HepG2 (cell line): ENCODE data around the gene KERA. TPM values are rescaled to one million over a fixed set of nuclear protein-coding genes. Genes with fewer than 3 reads are reported as not detected.

Source experiments
- ATAC-seq: fragments of 200-7000 bp; cut with Tn5 transposase; 3 replicates; pipeline ENCODE4 v1.9.1; 2020; ENCODE audit warnings: mild to moderate bottlenecking, moderate library complexity
- BruUV-seq: library from RNA; stranded (reverse); fragments of 400-500 nt; replicated peaks from 2 replicates; lab custom pipeline; 2021; lab: Mats Ljungman, UMichigan
- CTCF ChIA-PET: fragments of 300-600 bp; formaldehyde crosslinking; extraction: SDS; loops from one replicate; lab custom pipeline; 2021; ENCODE audit warnings: low total read pairs, inconsistent platforms, low intra/inter-chr PET ratio; lab: Yijun Ruan, JAX
- POLR2A ChIA-PET: fragments of 350-600 bp; sonication (Branson Sonifier 250); formaldehyde crosslinking; loops from one replicate; lab custom pipeline; 2020; ENCODE audit warnings: antibody characterized with exemption, inconsistent platforms; lab: Yijun Ruan, JAX
- DNase-seq: peaks from one replicate; pipeline ENCODE4 v3.0.0-alpha.2; 2015; ENCODE audit warnings: low spot score
- FAIRE-seq: peaks from 3 replicates; lab custom pipeline; 2011; peaks lifted over from hg19 to GRCh38; lab: Jason Lieb, UNC
- H2AFZ ChIP-seq: one replicate; pipeline ENCODE4 v1.6.1; 2011; ENCODE audit warnings: low read length, inconsistent platforms
- H3K27ac ChIP-seq: fragments of 300-600 bp; 3 replicates; pipeline ENCODE4 v1.8.0; 2011; ENCODE audit warnings: mixed run types, mild to moderate bottlenecking, mixed read lengths, low read length, inconsistent platforms; ENCODE audit not compliant: insufficient read depth; ENCODE audit errors: extremely low read length
- H3K27me3 ChIP-seq, 2 experiments: fragments of 200-600 bp in 1 of 2; 2 replicates in 1 of 2; 3 replicates in 1 of 2; pipeline versions ENCODE4 v1.6.0 to v1.8.0; 2011; ENCODE audit warnings: low read length in 2 of 2, mild to moderate bottlenecking in 2 of 2, moderate library complexity in 2 of 2, inconsistent platforms in 1 of 2; ENCODE audit not compliant: insufficient read depth in 2 of 2, control insufficient read depth in 1 of 2
- H3K36me3 ChIP-seq, 2 experiments: fragments of 200-600 bp in 1 of 2; replicated peaks in 1 of 2; 2 replicates in 1 of 2; 3 replicates in 1 of 2; pipeline versions ENCODE4 v1.5.1 to v1.8.0; 2011; ENCODE audit warnings: low read length in 2 of 2, inconsistent platforms in 1 of 2; ENCODE audit not compliant: insufficient read depth in 2 of 2, control insufficient read depth in 1 of 2
- H3K4me1 ChIP-seq: 2 replicates; pipeline ENCODE4 v1.5.1; 2012; ENCODE audit warnings: low read length, inconsistent platforms; ENCODE audit not compliant: insufficient read depth
- H3K4me2 ChIP-seq: 2 replicates; pipeline ENCODE4 v1.6.0; 2011; ENCODE audit warnings: low read depth, low read length, inconsistent platforms
- H3K4me3 ChIP-seq, 3 experiments: fragments of 200-600 bp in 1 of 3; sonication (generic), shearing (Covaris generic) in 1 of 3; replicated peaks in 1 of 3; 2 replicates each; pipeline ENCODE4 v1.5.1; 2011 to 2016; ENCODE audit warnings: low read length in 3 of 3, inconsistent platforms in 2 of 3, low read depth in 2 of 3, mild to moderate bottlenecking in 2 of 3, control low read depth in 1 of 3, mixed read lengths in 1 of 3; ENCODE audit not compliant: insufficient read depth in 1 of 3
- H3K79me2 ChIP-seq: one replicate; pipeline ENCODE4 v1.6.1; 2011; ENCODE audit warnings: low read length, inconsistent platforms; ENCODE audit not compliant: insufficient read depth
- H3K9ac ChIP-seq: 2 replicates; pipeline ENCODE4 v1.6.0; 2011; ENCODE audit warnings: mild to moderate bottlenecking, low read depth, low read length, inconsistent platforms; ENCODE audit not compliant: insufficient read depth
- H3K9me3 ChIP-seq: 2 replicates; pipeline ENCODE4 v1.5.1; 2012; ENCODE audit warnings: mild to moderate bottlenecking, low read length
- H4K20me1 ChIP-seq: 2 replicates; pipeline ENCODE4 v1.6.0; 2011; ENCODE audit warnings: inconsistent platforms, mild to moderate bottlenecking, low read length, moderate library complexity; ENCODE audit not compliant: insufficient read depth
- FOXK2 ChIP-seq: fragments of 450-650 bp; IDR thresholded peaks from 2 replicates; pipeline ENCODE4 v1.6.1; 2016
- HDAC1 ChIP-seq: sonication (generic); formaldehyde crosslinking; IDR thresholded peaks from 2 replicates; pipeline ENCODE4 v1.5.1; 2020; ENCODE audit warnings: mild to moderate bottlenecking, missing genetic modification reagents
- MNT ChIP-seq: fragments of 450-650 bp; IDR thresholded peaks from 2 replicates; pipeline ENCODE4 v1.6.1; 2016
- MXD4 ChIP-seq: IDR thresholded peaks from 2 replicates; pipeline ENCODE4 v1.6.1; 2016; ENCODE audit warnings: mild to moderate bottlenecking, missing biosample characterization, missing genetic modification reagents
- MXI1 ChIP-seq: IDR thresholded peaks from 3 replicates; pipeline ENCODE4 v1.6.1; 2012; ENCODE audit warnings: low read depth, low read length, inconsistent platforms, borderline replicate concordance
- NFAT5 ChIP-seq: sonication (generic); formaldehyde crosslinking; IDR thresholded peaks from 2 replicates; pipeline ENCODE4 v1.4.0; 2020; ENCODE audit warnings: missing genetic modification reagents
- RELA ChIP-seq: sonication (generic); formaldehyde crosslinking; IDR thresholded peaks from 2 replicates; pipeline ENCODE4 v1.4.0; 2020; ENCODE audit warnings: missing genetic modification reagents
- TRIM24 ChIP-seq: sonication (generic); formaldehyde crosslinking; IDR thresholded peaks from 2 replicates; pipeline ENCODE4 v1.8.0; 2022; ENCODE audit warnings: mild to moderate bottlenecking, missing genetic modification reagents
- ZBTB38 ChIP-seq: sonication (generic); formaldehyde crosslinking; IDR thresholded peaks from 2 replicates; pipeline ENCODE4 v1.5.1; 2020; ENCODE audit warnings: mild to moderate bottlenecking, missing genetic modification reagents
- ZBTB4 ChIP-seq: sonication (generic); formaldehyde crosslinking; IDR thresholded peaks from 2 replicates; pipeline ENCODE4 v1.4.0; 2020; ENCODE audit warnings: missing genetic modification reagents, mild to moderate bottlenecking, borderline replicate concordance
- ZFP36 ChIP-seq: fragments of 150-350 bp; IDR thresholded peaks from 2 replicates; pipeline ENCODE4 v1.6.1; 2018; ENCODE audit warnings: borderline replicate concordance, low read length, low read depth; ENCODE audit not compliant: partially characterized antibody
- ZNF704 ChIP-seq: sonication (generic); formaldehyde crosslinking; IDR thresholded peaks from 2 replicates; pipeline ENCODE4 v1.8.1; 2023; ENCODE audit warnings: mild to moderate bottlenecking, inconsistent platforms, moderate library complexity, missing genetic modification reagents, borderline replicate concordance
- ZNF780A ChIP-seq: sonication (generic); formaldehyde crosslinking; IDR thresholded peaks from 2 replicates; pipeline ENCODE4 v1.8.0; 2022; ENCODE audit warnings: mild to moderate bottlenecking, missing genetic modification reagents, moderate library complexity
- WGBS: methylation state at CpG from one replicate; pipeline ENCODE4 v1.1.6; 2017; ENCODE audit warnings: low lambda C conversion rate; 5-methylcytosine and 5-hydroxymethylcytosine counted together
- in situ Hi-C: cut with HindIII; loops from 2 replicates; pipeline ENCODE4 v1.10.0; 2017; ENCODE audit warnings: low pct_unique_long_range_greater_than_20kb; ENCODE audit not compliant: extremely low pct_ligation_motif_present
- intact Hi-C: fragments of 100-400 bp; cut with micrococcal nuclease; formaldehyde crosslinking; loops from one replicate; pipeline ENCODE4 v1.10.0; 2022; ENCODE audit not compliant: unreplicated experiment
- polyA plus RNA-seq, 8 experiments: library from polyadenylated mRNA; depleted of rRNA in 3 of 8; stranded (reverse) in 7 of 8; unstranded in 1 of 8; fragments of >200 nt; fragmentation: Illumina TruSeq in 4 of 8; extraction: Trizol in 4 of 8; gene quantifications; 2 replicates each; pipeline versions ENCODE4 v1.2.1 to v1.2.3, GENCODE V29; 2011 to 2016; ENCODE audit warnings: low read depth in 4 of 8, missing spikeins in 1 of 8, mixed read lengths in 1 of 8; ENCODE audit not compliant: insufficient read depth in 1 of 8
- total RNA-seq, 5 experiments: library from RNA; depleted of rRNA; stranded (reverse); fragments of >200 nt; fragmentation: Illumina TruSeq; extraction: Trizol; gene quantifications; 2 replicates each; pipeline ENCODE4 v1.2.3, GENCODE V29; 2016; ENCODE audit warnings: low read depth in 1 of 5

Gene KERA
- total and polyA plus RNA-seq, 2 of the 13 experiments (the other 11 are each of a cell fraction or from before 2014, with no cell fraction given), result not detected

- H2AFZ ChIP-seq, result no peak overlapping the region
- DNase-seq (no peak), FAIRE-seq (no peak), ATAC-seq (no peak)
- no peaks in the 10 kb centered on the region for H3K4me1 ChIP-seq
- ChIA-PET CTCF (no interaction called here), POLR2A (no interaction called here)
- intact Hi-C loops (no loop called here), in situ Hi-C loops (no loop called here)
- H3K27me3 ChIP-seq, result no peaks in the 10 kb centered on the region
- H3K79me2 ChIP-seq, result no peaks in the 10 kb centered on the region
- H3K4me2 ChIP-seq, result no peak overlapping the region
- no peak overlapping the region for H3K27ac ChIP-seq
- 2% methylated on average over 2 of the region's 2 CpGs for WGBS
- no peaks in the 10 kb centered on the region for H3K36me3 ChIP-seq
- H3K9me3 ChIP-seq, result no peaks in the 10 kb centered on the region
- no TSS peak for BruUV-seq
- no peaks in the 10 kb centered on the region for H4K20me1 ChIP-seq
- H3K4me3 ChIP-seq, result no peak overlapping the region
- H3K9ac ChIP-seq, result no peak overlapping the region
- TF ChIP-seq ZNF704, result no peak
- TF ChIP-seq ZNF780A (CRISPR knock-in tag), result no peak
- no peak for TF ChIP-seq HDAC1 (CRISPR knock-in tag)
- TF ChIP-seq FOXK2, result no peak
- no peak for TF ChIP-seq ZBTB38 (CRISPR knock-in tag)
- no peak for TF ChIP-seq TRIM24 (CRISPR knock-in tag)
- no peak for TF ChIP-seq ZBTB4 (CRISPR knock-in tag)
- no peak for TF ChIP-seq NFAT5 (CRISPR knock-in tag)
- no peak for TF ChIP-seq MNT
- no peak for TF ChIP-seq MXD4 (CRISPR knock-in tag)
- TF ChIP-seq RELA (CRISPR knock-in tag), result no peak
- no peak for TF ChIP-seq MXI1
- TF ChIP-seq ZFP36, result no peak
These were observed 50.1 kb downstream of the KERA start for GRCh38 chr12:91007531-91008290.
